Endothelial cell of umbilical vein (primary cell): ENCODE measurements around the gene DPF3. TPM values are rescaled to one million over a fixed set of nuclear protein-coding genes. Genes with fewer than 3 reads are reported as not detected.

Source experiments
- BruUV-seq: library from RNA; stranded (reverse); fragments of 400-500 nt; replicated peaks from 2 replicates; lab custom pipeline; 2021; lab: Mats Ljungman, UMichigan
- CTCF ChIA-PET: fragments of 300-600, 350-600 bp; sonication (Branson Sonifier 250); formaldehyde crosslinking; loops from one replicate; lab custom pipeline; 2021; ENCODE audit warnings: antibody characterized with exemption, inconsistent platforms; lab: Charles Lee
- POLR2A ChIA-PET: fragments of 300-600, 350-600 bp; sonication (Branson Sonifier 250); formaldehyde crosslinking; loops from one replicate; lab custom pipeline; 2021; ENCODE audit warnings: antibody characterized with exemption, inconsistent platforms; lab: Charles Lee
- DNase-seq: peaks from one replicate; pipeline ENCODE4 v3.0.0-alpha.2; 2011; ENCODE audit warnings: low read depth, low spot score
- FAIRE-seq: peaks from 2 replicates; lab custom pipeline; 2011; peaks lifted over from hg19 to GRCh38; lab: Jason Lieb, UNC
- H2AFZ ChIP-seq: 2 replicates; pipeline ENCODE4 v1.6.0; 2012; ENCODE audit warnings: low read depth, low read length, control low read depth, inconsistent platforms
- H3K27ac ChIP-seq: 2 replicates; pipeline ENCODE4 v1.5.1; 2011; ENCODE audit warnings: low read depth, mild to moderate bottlenecking, control low read depth, low read length, moderate library complexity; ENCODE audit not compliant: insufficient read depth
- H3K27me3 ChIP-seq, 2 experiments: 2 replicates each; pipeline versions ENCODE4 v1.6.0 to v1.6.1; 2011; ENCODE audit warnings: low read length in 2 of 2, mixed read lengths in 1 of 2; ENCODE audit not compliant: control insufficient read depth in 2 of 2, insufficient read depth in 2 of 2
- H3K36me3 ChIP-seq, 2 experiments: 2 replicates in 1 of 2; 3 replicates in 1 of 2; pipeline ENCODE4 v1.5.1; 2011; ENCODE audit warnings: low read length in 2 of 2, mild to moderate bottlenecking in 1 of 2, moderate library complexity in 1 of 2; ENCODE audit not compliant: control insufficient read depth in 2 of 2, insufficient read depth in 2 of 2; ENCODE audit errors: extremely low read depth in 1 of 2
- H3K4me1 ChIP-seq: 3 replicates; pipeline ENCODE4 v1.5.1; 2011; ENCODE audit warnings: mild to moderate bottlenecking, low read length; ENCODE audit not compliant: control insufficient read depth, insufficient read depth; ENCODE audit errors: extremely low read depth
- H3K4me2 ChIP-seq: 2 replicates; pipeline ENCODE4 v1.6.1; 2011; ENCODE audit warnings: low read length, control low read depth, mixed read lengths; ENCODE audit not compliant: insufficient read depth
- H3K4me3 ChIP-seq, 3 experiments: fragments of 200-600 bp in 1 of 3; sonication (generic), shearing (Covaris generic) in 1 of 3; replicated peaks in 1 of 3; 2 replicates each; pipeline ENCODE4 v1.5.1; 2011 to 2016; ENCODE audit warnings: control low read depth in 3 of 3, low read length in 3 of 3, mild to moderate bottlenecking in 2 of 3, inconsistent platforms in 1 of 3, low read depth in 1 of 3, moderate library complexity in 1 of 3; ENCODE audit not compliant: insufficient read depth in 1 of 3
- H3K79me2 ChIP-seq: 2 replicates; pipeline ENCODE4 v1.6.0; 2012; ENCODE audit warnings: low read length, inconsistent platforms; ENCODE audit not compliant: control insufficient read depth, insufficient read depth
- H3K9ac ChIP-seq: replicated peaks from 2 replicates; pipeline ENCODE3; 2011; ENCODE audit warnings: low read length, control low read depth; ENCODE audit not compliant: insufficient read depth; ENCODE audit errors: extremely low read depth
- H3K9me1 ChIP-seq: replicated peaks from 3 replicates; pipeline ENCODE4 v1.6.0; 2011; ENCODE audit warnings: mild to moderate bottlenecking, low read length; ENCODE audit not compliant: control insufficient read depth, insufficient read depth; ENCODE audit errors: extremely low read depth
- H3K9me3 ChIP-seq: replicated peaks from 2 replicates; pipeline ENCODE4 v1.5.1; 2012; ENCODE audit warnings: low read length, inconsistent platforms; ENCODE audit not compliant: control insufficient read depth, insufficient read depth
- H4K20me1 ChIP-seq: replicated peaks from 2 replicates; pipeline ENCODE3; 2011; ENCODE audit warnings: mild to moderate bottlenecking, low read length; ENCODE audit not compliant: control insufficient read depth, insufficient read depth; ENCODE audit errors: extremely low read depth
- CTCF ChIP-seq, 2 donors: IDR thresholded peaks; 1 replicate in 1 of 2; 2 replicates in 1 of 2; pipeline ENCODE4 v1.5.1; 2011; ENCODE audit warnings: low read length in 2 of 2, mild to moderate bottlenecking in 2 of 2, moderate library complexity in 2 of 2, control low read depth in 1 of 2, inconsistent platforms in 1 of 2, low read depth in 1 of 2; ENCODE audit not compliant: insufficient read depth in 1 of 2; ENCODE audit errors: extremely low read depth in 1 of 2
- EZH2 ChIP-seq: IDR thresholded peaks from 2 replicates; pipeline ENCODE4 v1.6.1; 2012; ENCODE audit warnings: borderline replicate concordance, low read depth, mild to moderate bottlenecking, moderate library complexity, low read length, inconsistent platforms; ENCODE audit not compliant: severe bottlenecking
- FOS ChIP-seq: IDR thresholded peaks from 2 replicates; pipeline ENCODE4 v1.6.1; 2011; ENCODE audit warnings: mild to moderate bottlenecking, low read length, moderate library complexity, borderline replicate concordance; ENCODE audit not compliant: insufficient read depth
- GATA2 ChIP-seq: IDR thresholded peaks from 2 replicates; pipeline ENCODE4 v1.7.0; 2011; ENCODE audit warnings: low read depth, mild to moderate bottlenecking, moderate library complexity, mixed read lengths, low read length; ENCODE audit not compliant: insufficient read length, insufficient read depth
- JUN ChIP-seq: IDR thresholded peaks from 2 replicates; pipeline ENCODE4 v1.6.1; 2011; ENCODE audit warnings: borderline replicate concordance, low read depth; ENCODE audit not compliant: insufficient read length, insufficient read depth
- MAX ChIP-seq: IDR thresholded peaks from 2 replicates; pipeline ENCODE4 v1.6.1; 2011; ENCODE audit not compliant: insufficient read depth, insufficient read length
- MYC ChIP-seq: IDR thresholded peaks from one replicate; pipeline ENCODE4 v1.6.1; 2011; ENCODE audit warnings: mild to moderate bottlenecking, low read depth, low read length
- POLR2A ChIP-seq: IDR thresholded peaks from 2 replicates; pipeline ENCODE4 v1.6.1; 2012; ENCODE audit warnings: low read depth, mild to moderate bottlenecking, control low read depth, low read length
- POLR2AphosphoS5 ChIP-seq: IDR thresholded peaks from 2 replicates; pipeline ENCODE4 v1.6.1; 2012; ENCODE audit warnings: low read depth, mild to moderate bottlenecking, control low read depth, low read length, moderate library complexity; ENCODE audit not compliant: insufficient read depth
- dilution Hi-C: fragments of 300-500 bp; cut with MboI; formaldehyde crosslinking; loops from one replicate; pipeline ENCODE4 v1.15.0; 2019; ENCODE audit warnings: low sequenced_read_pairs; ENCODE audit not compliant: extremely low pct_ligation_motif_present
- intact Hi-C: fragments of 100-400 bp; cut with micrococcal nuclease; formaldehyde crosslinking; loops from one replicate; pipeline ENCODE4 v1.10.0; 2022
- polyA plus RNA-seq, 4 experiments: library from polyadenylated mRNA; depleted of rRNA in 3 of 4; stranded (reverse) in 3 of 4; unstranded in 1 of 4; fragments of >200 nt; gene quantifications; 2 replicates each; pipeline versions ENCODE4 v1.2.1 to v1.2.3, GENCODE V29; 2011 to 2012; ENCODE audit warnings: missing spikeins in 1 of 4
- total RNA-seq: library from RNA; stranded (reverse); gene quantifications from 2 replicates; pipeline ENCODE4 v1.2.3, GENCODE V29; 2021

Gene DPF3
- total and polyA plus RNA-seq, 2 donors (not counting 3 experiments of a cell fraction or from before 2014, with no cell fraction given): 2.4 to 3.5 TPM

- no peak overlapping the region for H3K4me3 ChIP-seq
- H2AFZ ChIP-seq: no peak overlapping the region
- FAIRE-seq (no peak), DNase-seq (no peak)
- H3K4me1 ChIP-seq: peaks cover 4% of the 10 kb centered on the region
- no peaks in the 10 kb centered on the region for H3K9me1 ChIP-seq
- H3K79me2 ChIP-seq: no peaks in the 10 kb centered on the region
- H3K9ac ChIP-seq: no peak overlapping the region
- H3K27me3 ChIP-seq: no peaks in the 10 kb centered on the region
- no peak overlapping the region for H3K27ac ChIP-seq
- H4K20me1 ChIP-seq: no peaks in the 10 kb centered on the region
- no peaks in the 10 kb centered on the region for H3K36me3 ChIP-seq
- intact Hi-C loops (no loop called here), dilution Hi-C loops (no loop called here)
- ChIA-PET POLR2A (no interaction called here), CTCF (no interaction called here)
- no peak overlapping the region for H3K4me2 ChIP-seq
- BruUV-seq: no TSS peak
- no peaks in the 10 kb centered on the region for H3K9me3 ChIP-seq
- no peak for TF ChIP-seq GATA2
Observed at GRCh38 chr14:72850360-72850759, 43.5 kb downstream of the DPF3 start.

GRCh38 chr14:72849222-72849621 is 44.7 kb downstream of the DPF3 start:
- DNase-seq (no peak), FAIRE-seq (no peak)
- ChIA-PET POLR2A (no interaction called here), CTCF (interaction anchor here (0.8 kb wide), 1 partner anchor 56 kb away, joined by 3 read pairs; no protein-coding TSS in a partner anchor)
- H3K9ac ChIP-seq: no peak overlapping the region
- BruUV-seq: no TSS peak
- no peaks in the 10 kb centered on the region for H3K9me3 ChIP-seq
- H2AFZ ChIP-seq: no peak overlapping the region
- no peaks in the 10 kb centered on the region for H4K20me1 ChIP-seq
- no peaks in the 10 kb centered on the region for H3K27me3 ChIP-seq
- intact Hi-C loops (no loop called here), dilution Hi-C loops (no loop called here)
- H3K79me2 ChIP-seq: no peaks in the 10 kb centered on the region
- H3K4me3 ChIP-seq: no peak overlapping the region
- H3K4me1 ChIP-seq: peaks cover under 1% of the 10 kb centered on the region
- no peaks in the 10 kb centered on the region for H3K36me3 ChIP-seq
- no peak overlapping the region for H3K4me2 ChIP-seq
- no peak for TF ChIP-seq MYC
- TF ChIP-seq CTCF (IDR thresholded peaks at IDR 0.05; ENCODE audit: extremely low read depth in 1 of 2, insufficient read depth in 1 of 2, low read depth in 1 of 2, low read length in 2 of 2): no peak
- TF ChIP-seq FOS: no peak
- TF ChIP-seq JUN: no peak
- no peak for TF ChIP-seq POLR2AphosphoS5
- no peak for TF ChIP-seq GATA2
- no peak for TF ChIP-seq MAX
- no peak for TF ChIP-seq EZH2
- no peak for TF ChIP-seq POLR2A
- H3K27ac ChIP-seq: no peak overlapping the region
- no peaks in the 10 kb centered on the region for H3K9me1 ChIP-seq
